ENCODE measurements around the gene SMARCC2. TPM values are rescaled to one million over a fixed set of nuclear protein-coding genes. Genes with fewer than 3 reads are reported as not detected.

The SMARCC2 gene
- total RNA-seq, 2 donors from 2014 or later, result 46.2 to 50.8 TPM

DNA sequence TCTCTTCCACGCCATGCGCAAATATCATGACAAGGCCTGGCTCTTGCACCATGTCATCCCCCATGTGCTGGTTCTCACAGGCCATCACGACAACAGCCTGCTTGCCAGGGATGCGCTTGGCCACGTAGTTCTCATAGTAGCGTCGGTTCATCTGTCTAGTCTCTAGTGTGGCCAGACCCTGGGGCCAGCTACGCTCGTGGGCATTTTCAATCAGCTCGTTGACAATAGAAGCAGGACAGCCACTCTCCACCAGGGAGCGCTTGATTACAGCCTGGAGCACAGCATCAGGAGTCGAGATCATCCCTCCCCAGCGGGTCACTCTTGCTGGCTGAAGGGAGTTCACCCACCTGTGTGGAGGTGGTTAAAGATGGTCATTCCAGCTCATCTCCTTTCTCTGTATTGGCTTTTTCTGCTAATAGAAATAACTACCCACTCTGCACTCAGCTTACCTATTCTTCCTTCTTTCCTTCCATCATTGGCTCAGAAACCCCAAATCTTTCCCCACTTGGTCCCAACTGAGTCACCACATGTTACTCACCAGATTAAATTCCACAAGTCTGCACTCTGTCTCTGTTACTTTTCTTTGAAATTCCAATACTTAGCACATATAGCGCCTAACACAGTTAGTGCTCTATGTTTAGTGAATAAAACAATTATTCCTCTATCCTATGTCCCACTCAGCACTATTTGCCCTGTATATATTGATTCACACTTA lies 17.3 kb upstream of the SMARCC2 start:
- WGBS, 2 donors, result 57 to 63% methylated on average over 8 to 14 of the region's 14 CpGs
- H3K9me3 ChIP-seq, result no peaks in the 10 kb centered on the region
- H3K4me3 ChIP-seq, result no peak overlapping the region
- intact Hi-C loops (cut with DNase I), result no loop called here
- peak; percentile 60 to 77 (median 70) for DNase-seq
- no peak for TF ChIP-seq POLR2A (IDR thresholded peaks at IDR 0.05)
- TF ChIP-seq, protein P1, sequence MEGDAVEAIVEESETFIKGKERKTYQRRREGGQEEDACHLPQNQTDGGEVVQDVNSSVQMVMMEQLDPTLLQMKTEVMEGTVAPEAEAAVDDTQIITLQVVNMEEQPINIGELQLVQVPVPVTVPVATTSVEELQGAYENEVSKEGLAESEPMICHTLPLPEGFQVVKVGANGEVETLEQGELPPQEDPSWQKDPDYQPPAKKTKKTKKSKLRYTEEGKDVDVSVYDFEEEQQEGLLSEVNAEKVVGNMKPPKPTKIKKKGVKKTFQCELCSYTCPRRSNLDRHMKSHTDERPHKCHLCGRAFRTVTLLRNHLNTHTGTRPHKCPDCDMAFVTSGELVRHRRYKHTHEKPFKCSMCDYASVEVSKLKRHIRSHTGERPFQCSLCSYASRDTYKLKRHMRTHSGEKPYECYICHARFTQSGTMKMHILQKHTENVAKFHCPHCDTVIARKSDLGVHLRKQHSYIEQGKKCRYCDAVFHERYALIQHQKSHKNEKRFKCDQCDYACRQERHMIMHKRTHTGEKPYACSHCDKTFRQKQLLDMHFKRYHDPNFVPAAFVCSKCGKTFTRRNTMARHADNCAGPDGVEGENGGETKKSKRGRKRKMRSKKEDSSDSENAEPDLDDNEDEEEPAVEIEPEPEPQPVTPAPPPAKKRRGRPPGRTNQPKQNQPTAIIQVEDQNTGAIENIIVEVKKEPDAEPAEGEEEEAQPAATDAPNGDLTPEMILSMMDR (IDR thresholded peaks at IDR 0.05), result peak; percentile 10 to 72 (median 48)
- H3K36me3 ChIP-seq (replicated peaks in 1 of 2; ENCODE audit: insufficient read depth in 1 of 2, low read depth in 2 of 2), result peaks cover 0 to 27% of the 10 kb centered on the region in 2 donors
- no peaks in the 10 kb centered on the region for H3K4me1 ChIP-seq
- ATAC-seq, result peak; percentile 77
- H3K27ac ChIP-seq, result no peak overlapping the region
- no peaks in the 10 kb centered on the region for H3K27me3 ChIP-seq

DNA sequence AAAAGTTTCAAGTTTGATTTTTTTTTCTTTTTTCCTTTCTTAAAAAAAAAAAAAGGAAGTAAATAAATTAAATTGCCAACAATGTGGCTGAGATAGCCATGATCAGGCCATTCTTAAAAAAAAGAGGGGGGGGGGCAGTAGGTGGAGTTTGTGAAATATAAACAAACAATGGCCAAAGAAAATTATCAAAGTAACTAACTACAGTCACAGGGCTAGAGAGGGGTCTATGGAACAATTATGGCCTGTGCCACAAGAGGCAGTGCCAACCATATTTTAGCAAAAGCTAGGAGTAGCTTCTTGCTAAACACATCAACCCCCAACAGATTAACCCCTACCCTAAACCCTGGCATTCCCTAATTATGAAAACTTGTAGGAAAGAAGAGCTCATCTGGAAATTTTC lies 16.2 kb upstream of the SMARCC2 start:
- no peaks in the 10 kb centered on the region for H3K4me1 ChIP-seq
- H3K27me3 ChIP-seq, result no peaks in the 10 kb centered on the region
- intact Hi-C loops (cut with DNase I), result no loop called here
- no peak for ATAC-seq
- H3K9me3 ChIP-seq, result no peaks in the 10 kb centered on the region
- no peak overlapping the region for H3K27ac ChIP-seq
- no peak for TF ChIP-seq POLR2A (IDR thresholded peaks at IDR 0.05)
- TF ChIP-seq, protein P1 (IDR thresholded peaks at IDR 0.05), result no peak
- DNase-seq, result no peak
- H3K4me3 ChIP-seq, result no peak overlapping the region
- peaks cover 0 to 27% of the 10 kb centered on the region in 2 donors for H3K36me3 ChIP-seq (replicated peaks in 1 of 2; ENCODE audit: insufficient read depth in 1 of 2, low read depth in 2 of 2)

DNA sequence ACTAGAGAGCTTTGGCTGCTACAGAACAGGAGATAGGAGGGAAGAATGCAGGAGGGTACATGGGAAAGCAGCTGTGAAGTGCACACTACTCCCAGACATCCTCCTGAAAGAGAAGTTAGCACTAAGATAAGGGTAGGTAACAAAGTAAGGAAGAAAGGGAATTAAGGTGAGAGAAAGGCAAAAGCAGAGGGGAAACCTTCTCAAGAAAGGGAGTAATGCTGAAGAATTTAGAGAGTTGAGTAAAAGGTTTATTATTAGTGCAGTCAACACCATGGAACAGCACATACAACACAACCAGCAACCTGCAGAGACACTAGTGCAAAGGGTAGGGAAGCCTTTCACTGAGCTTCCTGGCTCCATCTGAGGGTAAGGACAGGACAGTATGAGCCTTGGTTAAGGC lies 15.0 kb upstream of the SMARCC2 start:
- Histone ChIP-seq H3K36me3 (replicated peaks in 1 of 2; ENCODE audit: insufficient read depth in 1 of 2, low read depth in 2 of 2) (peaks cover 0 to 21% of the 10 kb centered on the region in 2 donors), H3K27me3 (no peaks in the 10 kb centered on the region), H3K4me3 (no peak overlapping the region), H3K9me3 (no peaks in the 10 kb centered on the region), H3K27ac (no peak overlapping the region), H3K4me1 (no peaks in the 10 kb centered on the region)
- TF ChIP-seq, protein P1 (IDR thresholded peaks at IDR 0.05), result no peak
- TF ChIP-seq POLR2A (IDR thresholded peaks at IDR 0.05), result no peak
- intact Hi-C loops (cut with DNase I), result no loop called here
- DNase-seq (no peak), ATAC-seq (no peak)

DNA sequence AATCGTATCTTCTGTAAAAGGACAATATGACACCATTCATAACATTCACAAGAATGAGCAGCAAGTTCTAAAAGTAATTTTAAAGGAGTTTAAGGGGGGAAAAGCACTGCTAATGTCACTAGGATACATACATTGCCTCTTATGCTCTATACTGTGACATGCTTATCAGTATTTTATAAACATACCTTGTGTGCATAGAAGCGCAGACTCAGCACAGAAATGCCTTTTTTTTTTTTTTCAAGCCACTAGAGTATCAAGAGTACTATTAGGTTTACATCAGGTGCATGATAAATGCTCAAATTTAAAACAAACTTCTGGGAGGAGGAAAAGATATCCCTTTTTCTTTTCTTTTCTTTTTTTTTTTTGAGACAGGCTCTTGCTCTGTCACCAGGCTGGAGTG lies 13.6 kb upstream of the SMARCC2 start:
- 59 to 64% methylated on average over 2 of the region's 2 CpGs for WGBS, 2 donors
- Histone ChIP-seq H3K27ac (no peak overlapping the region), H3K9me3 (no peaks in the 10 kb centered on the region), H3K4me3 (no peak overlapping the region), H3K36me3 (replicated peaks in 1 of 2; ENCODE audit: insufficient read depth in 1 of 2, low read depth in 2 of 2) (peaks cover 0 to 19% of the 10 kb centered on the region in 2 donors), H3K27me3 (no peaks in the 10 kb centered on the region), H3K4me1 (no peaks in the 10 kb centered on the region)
- DNase-seq (no peak), ATAC-seq (no peak)
- intact Hi-C loops (cut with DNase I), result no loop called here
- TF ChIP-seq, protein P1 (IDR thresholded peaks at IDR 0.05), result no peak
- no peak for TF ChIP-seq POLR2A (IDR thresholded peaks at IDR 0.05)

DNA sequence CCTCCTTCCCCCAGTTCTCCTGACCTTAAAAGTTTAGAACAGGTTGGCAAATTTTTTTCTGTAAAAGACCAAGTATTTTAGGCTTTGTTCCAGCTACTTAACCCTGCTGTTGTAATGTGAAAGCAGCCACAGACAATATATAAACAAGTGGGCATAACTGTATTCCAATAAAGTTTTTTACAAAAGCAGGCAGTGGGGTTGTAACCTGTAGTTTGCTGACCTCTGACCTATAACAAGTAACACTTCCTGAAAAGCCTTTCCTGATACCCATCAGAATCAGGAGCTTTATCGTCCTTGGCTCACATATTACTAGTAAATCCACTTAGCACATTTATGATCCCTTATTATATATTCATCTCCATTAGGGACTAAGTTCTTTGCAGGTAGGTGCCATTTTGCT lies 13.1 kb upstream of the SMARCC2 start:
- Histone ChIP-seq H3K4me3 (no peak overlapping the region), H3K27ac (no peak overlapping the region), H3K9me3 (no peaks in the 10 kb centered on the region), H3K27me3 (no peaks in the 10 kb centered on the region), H3K36me3 (replicated peaks in 1 of 2; ENCODE audit: insufficient read depth in 1 of 2, low read depth in 2 of 2) (peaks cover 0 to 15% of the 10 kb centered on the region in 2 donors), H3K4me1 (no peaks in the 10 kb centered on the region)
- WGBS, 2 donors, result 37 to 45% methylated on average over 1 of the region's 1 CpG
- DNase-seq (no peak), ATAC-seq (no peak)
- intact Hi-C loops (cut with DNase I), result no loop called here
- TF ChIP-seq, protein P1 (IDR thresholded peaks at IDR 0.05), result no peak
- TF ChIP-seq POLR2A (IDR thresholded peaks at IDR 0.05), result no peak

Measured in body of pancreas (tissue), 4 donors.